ENCODE measurements around the gene RPS6KL1.

GRCh38 chr14:74910556-74910955 is 12.5 kb downstream of the RPS6KL1 start:
- TF ChIP-seq, protein P1, sequence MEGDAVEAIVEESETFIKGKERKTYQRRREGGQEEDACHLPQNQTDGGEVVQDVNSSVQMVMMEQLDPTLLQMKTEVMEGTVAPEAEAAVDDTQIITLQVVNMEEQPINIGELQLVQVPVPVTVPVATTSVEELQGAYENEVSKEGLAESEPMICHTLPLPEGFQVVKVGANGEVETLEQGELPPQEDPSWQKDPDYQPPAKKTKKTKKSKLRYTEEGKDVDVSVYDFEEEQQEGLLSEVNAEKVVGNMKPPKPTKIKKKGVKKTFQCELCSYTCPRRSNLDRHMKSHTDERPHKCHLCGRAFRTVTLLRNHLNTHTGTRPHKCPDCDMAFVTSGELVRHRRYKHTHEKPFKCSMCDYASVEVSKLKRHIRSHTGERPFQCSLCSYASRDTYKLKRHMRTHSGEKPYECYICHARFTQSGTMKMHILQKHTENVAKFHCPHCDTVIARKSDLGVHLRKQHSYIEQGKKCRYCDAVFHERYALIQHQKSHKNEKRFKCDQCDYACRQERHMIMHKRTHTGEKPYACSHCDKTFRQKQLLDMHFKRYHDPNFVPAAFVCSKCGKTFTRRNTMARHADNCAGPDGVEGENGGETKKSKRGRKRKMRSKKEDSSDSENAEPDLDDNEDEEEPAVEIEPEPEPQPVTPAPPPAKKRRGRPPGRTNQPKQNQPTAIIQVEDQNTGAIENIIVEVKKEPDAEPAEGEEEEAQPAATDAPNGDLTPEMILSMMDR (conservative IDR thresholded peaks at IDR 0.05): no peak
- TF ChIP-seq EZH2 (IDR thresholded peaks at IDR 0.05; ENCODE audit: low read depth): no peak

All from PC-9 (cell line).